Stromal cell of bone marrow (primary cell): ENCODE data around the gene RPL38.

Source experiments
- DNase-seq: peaks from one replicate; pipeline ENCODE4 v3.0.0-alpha.2; 2012; ENCODE audit warnings: low read depth

Gene RPL38

GRCh38 chr17:74203439-74204240, at the start of gene RPL38:
RPL38 (plus strand) TSS chr17:74203678; CDS start chr17:74203956, 278 bp downstream.
- peak; percentile 97 for DNase-seq

DNA sequence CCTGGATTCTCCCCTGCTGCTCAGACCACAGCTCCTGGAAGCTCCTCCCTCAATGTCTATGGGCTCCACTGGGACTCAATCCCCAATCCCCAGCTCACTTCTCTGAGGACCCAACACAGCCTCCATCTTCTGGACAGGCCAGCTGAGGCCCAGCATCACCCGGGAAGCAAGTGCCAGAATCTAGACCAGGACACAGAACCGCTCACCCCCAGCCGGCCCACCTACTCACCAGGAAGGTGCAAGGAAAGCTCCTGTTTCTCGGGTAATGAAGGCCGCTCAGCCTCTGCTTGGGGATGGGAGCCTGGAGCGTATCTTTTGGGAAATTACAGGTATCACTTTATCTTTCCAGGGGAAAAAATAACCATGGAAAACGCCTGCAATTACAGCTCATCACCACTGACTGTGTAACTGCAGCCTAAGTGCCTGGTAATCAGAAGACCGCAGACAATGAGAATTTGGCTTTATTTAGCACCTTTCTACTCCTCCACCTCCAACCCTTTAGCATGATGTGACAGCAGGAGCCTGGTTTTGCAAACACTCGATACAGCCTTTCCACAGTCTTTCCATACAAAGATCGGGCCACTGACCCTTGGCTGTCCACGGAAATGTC, 49.6 kb upstream of the RPL38 start:
- no peak for DNase-seq

GRCh38 chr17:74156878-74157277, 46.6 kb upstream of the RPL38 start:
- DNase-seq: no peak

DNA sequence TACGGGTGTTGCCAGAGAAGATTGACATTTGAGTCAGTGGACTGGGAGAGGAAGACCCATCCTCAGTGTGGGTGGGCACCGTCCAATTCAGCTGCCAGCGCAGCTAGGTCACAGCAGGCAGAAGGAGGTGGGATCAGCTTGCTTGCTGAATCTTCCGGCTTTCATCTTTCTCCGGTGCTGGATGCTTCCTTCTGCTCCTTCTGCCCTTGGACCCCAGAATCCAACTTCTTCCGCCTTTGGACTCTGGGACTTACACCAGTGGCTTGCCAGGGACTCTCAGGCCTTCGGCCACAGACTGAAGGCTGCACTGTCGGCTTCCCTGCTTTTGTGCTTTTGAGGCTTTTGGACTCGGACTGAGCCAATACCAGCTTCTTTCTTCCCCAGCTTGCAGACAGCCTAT, 46.1 kb upstream of the RPL38 start:
- DNase-seq: no peak

GRCh38 chr17:74158761-74159160, 44.7 kb upstream of the RPL38 start:
- DNase-seq: no peak

- DNase-seq: no peak
Measured at GRCh38 chr17:74159226-74159840, 44.1 kb upstream of the RPL38 start.

DNA sequence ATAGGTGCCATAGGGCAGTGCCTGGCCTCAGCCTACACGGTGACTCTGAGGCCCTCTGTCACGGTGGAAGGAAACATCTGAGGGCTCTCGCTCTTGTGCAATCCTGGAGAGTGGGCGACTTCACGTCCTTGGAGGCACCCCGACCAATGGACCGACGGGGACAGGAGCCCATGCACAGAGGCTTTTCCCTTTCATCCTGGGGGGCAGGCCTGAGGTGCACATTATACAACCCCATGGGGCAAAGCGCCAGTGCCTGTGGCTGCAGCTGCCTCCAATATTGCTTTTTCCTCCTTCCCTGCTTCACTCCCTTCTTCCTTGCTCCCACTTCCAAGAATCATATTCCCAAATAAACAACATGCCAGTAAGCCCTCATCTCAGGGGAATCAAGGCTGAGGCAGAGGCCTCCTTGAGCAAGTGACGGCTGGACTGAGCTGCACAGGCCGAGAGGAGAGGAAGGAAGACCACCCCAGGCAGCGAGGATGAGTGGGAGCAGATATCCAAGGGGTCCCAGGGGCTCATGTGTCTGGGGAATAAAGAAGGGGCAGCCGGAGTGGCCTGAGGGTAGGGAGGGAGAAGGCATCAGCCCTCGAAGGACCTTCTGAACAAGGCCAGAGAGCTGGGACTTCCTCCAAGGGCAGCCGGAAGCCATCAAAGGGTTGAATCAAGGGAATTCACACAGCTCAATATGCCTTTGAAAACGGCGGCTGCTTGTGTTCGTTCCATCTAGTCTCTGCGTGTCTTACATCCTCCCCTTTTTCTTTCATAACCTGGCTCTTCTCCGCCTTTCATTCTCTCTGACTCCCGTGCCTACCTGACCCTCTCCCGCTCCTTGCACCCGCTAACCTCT, 42.6 kb upstream of the RPL38 start:
- DNase-seq: no peak

- no peak for DNase-seq
Measured at GRCh38 chr17:74161503-74161875, 42.0 kb upstream of the RPL38 start.

DNA sequence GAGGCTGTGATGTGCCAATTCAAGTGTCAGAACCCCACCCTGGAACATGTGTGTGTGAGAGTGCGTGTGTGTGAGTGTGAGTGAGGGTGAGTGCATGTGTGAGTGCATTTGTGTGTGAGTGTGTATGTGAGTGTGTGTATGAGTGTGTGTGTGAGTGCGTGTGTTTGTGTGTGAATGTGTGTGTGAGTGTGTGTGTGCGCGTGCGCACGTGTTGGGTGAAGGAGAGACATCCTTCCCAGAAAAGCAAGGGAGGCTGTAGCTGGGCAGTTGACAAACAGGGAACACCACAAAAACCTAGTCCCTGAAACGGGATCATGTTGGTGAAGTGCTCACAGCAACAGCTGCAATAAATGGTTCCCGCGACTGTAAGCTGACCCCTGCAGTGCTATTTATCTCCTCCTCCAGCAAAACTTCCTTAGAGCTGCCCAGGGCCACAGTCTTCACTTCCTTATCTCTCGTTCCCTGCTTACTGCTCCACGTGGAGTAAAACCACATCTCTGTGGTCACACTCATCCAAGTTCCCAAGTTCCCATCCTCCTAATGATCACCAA, 40.1 kb upstream of the RPL38 start:
- DNase-seq: no peak

DNA sequence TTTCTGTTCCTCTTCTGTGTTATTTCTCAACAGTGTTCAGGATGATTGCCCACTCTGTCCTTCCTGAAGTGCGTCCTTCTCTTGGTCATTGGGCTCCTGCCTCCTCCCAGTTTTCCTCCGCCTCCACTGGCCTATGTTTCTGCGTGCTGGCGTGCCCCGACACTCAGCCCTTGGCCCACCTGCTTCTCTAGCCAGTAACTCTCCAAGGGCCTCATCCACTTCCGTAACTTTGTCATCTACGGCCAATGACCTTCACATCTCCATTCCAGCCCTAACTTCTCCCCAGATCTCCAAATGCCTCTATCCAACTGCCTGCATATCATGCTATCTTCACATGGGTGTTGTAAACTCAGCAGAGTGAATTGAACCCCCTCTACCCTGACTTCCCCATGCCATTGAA, 39.6 kb upstream of the RPL38 start:
- no peak for DNase-seq

DNA sequence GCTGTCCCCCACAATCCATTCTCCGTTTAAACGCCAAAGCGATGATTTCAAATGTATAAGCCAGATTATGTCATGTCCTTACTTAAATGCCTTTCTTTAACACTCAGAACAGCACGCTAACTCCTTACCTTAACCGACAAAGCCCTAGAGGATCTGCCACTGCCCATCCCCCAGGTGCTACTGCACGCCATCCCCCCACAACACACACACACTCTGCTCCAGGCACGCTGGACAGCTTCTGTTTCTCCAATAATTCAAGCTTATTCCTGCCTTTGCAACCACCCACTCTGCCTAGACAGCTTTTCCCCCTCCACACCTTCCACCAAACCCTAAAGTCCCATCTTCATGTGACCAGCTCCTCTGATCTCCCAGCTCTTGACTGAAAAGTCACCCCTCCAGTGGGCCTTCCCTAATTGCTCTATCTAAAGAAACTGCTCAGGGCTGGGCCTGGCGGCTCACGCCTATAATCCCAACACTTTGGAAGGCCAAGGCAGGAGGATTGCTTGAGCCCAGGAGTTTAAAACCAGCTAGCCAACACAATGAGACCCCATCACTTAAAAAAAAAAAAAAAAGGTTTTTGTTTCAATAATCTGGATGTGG, 38.9 kb upstream of the RPL38 start:
- DNase-seq: no peak

DNA sequence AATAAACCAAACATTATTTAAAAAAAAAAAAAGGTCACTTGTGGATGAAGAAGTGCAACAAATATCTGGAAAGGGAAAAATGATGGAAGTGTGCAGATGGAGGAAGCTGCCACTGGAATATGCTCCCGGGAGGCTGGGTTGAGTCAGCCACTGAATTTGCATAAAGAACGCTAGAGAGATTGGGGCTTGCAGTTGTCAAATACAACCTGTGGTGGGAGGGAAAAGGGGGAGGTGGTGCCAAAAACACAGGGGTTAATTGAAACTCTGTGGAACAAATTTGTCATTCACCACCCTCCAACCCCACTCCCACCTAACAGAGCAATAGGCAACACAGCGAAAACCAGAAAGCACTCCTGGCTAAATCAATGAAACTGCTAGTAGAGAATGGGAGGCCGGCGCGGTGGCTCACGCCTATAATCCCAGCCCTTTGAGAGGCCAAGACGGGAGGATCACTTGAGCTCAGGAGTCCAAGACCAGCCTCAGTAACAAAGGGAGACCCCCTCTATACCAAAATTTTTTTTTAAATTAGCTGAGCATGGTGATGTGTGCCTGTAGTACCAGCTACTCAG, 37.6 kb upstream of the RPL38 start:
- DNase-seq: no peak

DNA sequence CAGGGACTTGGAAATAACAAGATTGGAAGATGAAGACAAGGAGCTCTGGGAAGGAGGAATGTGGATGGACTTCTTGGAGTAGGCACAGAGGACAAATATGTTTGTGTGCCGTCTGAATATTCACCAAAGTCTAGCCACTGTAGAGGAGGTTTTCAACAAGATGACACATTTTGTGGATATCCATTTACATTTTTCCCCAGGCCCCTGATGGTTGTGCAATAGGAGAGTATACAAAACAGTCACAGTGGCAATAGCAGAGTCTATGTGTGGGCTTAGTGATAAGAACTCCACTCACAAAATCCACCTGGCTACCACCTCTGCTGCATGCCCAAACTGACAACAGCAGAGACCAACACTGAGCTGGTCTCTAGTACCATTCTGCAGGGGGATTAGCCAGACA, 32.6 kb upstream of the RPL38 start:
- DNase-seq: no peak

GRCh38 chr17:74172700-74173099, 30.8 kb upstream of the RPL38 start:
- DNase-seq: no peak

- peak; percentile 36 for DNase-seq
Measured at GRCh38 chr17:74176546-74177001, 26.9 kb upstream of the RPL38 start.

- DNase-seq: peak; percentile 20
Measured at GRCh38 chr17:74177018-74177450, 26.4 kb upstream of the RPL38 start.

- no peak for DNase-seq
Measured at GRCh38 chr17:74179576-74179975, 23.9 kb upstream of the RPL38 start.

DNA sequence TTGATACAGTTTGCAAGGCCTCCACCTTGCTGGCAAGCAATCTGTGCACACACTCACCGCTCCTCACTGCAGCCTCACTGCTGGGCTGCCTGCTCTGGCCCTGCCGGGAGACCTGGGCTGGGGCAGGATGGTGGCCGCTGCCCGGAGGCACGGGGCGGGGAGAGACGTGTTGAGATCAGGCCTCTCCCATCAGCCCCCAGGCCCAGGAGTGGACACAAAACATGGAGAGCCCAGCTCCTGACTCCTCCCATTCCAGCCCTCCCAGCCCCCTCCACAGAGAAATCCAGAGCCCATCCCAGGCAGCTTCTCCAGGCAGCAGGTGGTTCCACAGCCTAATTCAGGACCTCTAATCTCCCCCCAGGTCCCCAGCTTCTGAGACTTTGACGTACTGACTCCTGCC, 23.1 kb upstream of the RPL38 start:
- no peak for DNase-seq

- no peak for DNase-seq
Measured at GRCh38 chr17:74181341-74181740, 22.1 kb upstream of the RPL38 start.

DNA sequence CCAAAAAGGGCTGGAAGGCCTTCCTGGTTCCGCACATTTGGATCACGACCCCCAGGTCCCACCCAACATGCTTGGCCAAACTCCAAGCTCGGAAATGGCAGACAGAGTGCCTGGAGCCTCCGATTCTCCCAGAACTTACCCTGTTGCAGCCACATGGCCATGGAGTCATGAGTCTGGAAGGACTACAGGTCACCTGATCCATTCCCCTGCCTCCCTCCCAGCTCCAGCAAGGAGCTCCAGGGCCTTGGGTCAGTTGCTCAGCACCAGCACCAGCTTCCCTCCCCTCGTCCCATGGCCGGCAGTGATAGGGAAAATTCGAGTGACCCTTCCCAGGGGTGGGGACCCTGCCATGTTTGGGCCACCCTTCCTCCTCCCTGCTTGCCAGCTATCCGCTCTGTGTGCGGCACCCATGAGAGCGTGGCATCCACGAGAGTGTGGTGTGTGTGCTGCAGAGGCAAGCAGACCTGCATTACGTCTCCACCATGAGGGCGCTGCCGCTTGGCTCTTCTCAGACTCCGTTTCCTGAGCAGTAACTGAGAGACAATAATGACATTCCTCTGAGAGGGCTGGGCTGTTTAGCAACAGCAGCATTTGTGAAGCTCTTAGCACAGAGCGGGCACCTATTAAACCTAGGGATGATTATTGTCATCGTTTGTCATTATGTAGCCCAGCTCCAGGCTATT, 21.3 kb upstream of the RPL38 start:
- no peak for DNase-seq

GRCh38 chr17:74183411-74183810, 20.1 kb upstream of the RPL38 start:
- no peak for DNase-seq
